HTR-8/SVneo (cell line): ENCODE measurements around the gene KIAA1958.

Experiments used
- DNase-seq: peaks from one replicate; pipeline ENCODE4 v3.0.0; 2011; ENCODE audit warnings: low spot score, mixed read lengths; ENCODE audit not compliant: insufficient read length
- FAIRE-seq: peaks from 2 replicates; lab custom pipeline; 2011; peaks lifted over from hg19 to GRCh38; lab: Jason Lieb, UNC

KIAA1958 gene

GRCh38 chr9:112520656-112521055, 34.0 kb downstream of the KIAA1958 start:
- no peak for DNase-seq
- no peak for FAIRE-seq

DNA sequence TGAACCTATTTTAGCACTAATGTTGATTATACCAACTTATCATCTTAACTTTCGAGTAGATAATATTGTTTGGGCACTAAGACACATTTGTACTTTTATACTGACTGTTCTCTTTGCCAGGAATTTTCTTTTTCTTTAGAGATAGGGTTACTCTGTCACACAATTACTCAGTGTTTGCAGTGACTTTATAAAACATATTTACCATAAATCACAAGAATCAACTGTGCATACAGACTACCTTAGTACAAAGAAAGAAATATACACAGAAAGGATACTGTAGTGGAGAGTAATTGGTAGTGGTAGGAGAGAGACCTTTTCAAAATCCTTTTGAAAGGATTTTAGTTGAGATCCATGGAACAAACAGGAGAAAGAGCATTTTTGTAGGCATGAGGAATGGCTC, 40.3 kb downstream of the KIAA1958 start:
- FAIRE-seq = no peak

DNA sequence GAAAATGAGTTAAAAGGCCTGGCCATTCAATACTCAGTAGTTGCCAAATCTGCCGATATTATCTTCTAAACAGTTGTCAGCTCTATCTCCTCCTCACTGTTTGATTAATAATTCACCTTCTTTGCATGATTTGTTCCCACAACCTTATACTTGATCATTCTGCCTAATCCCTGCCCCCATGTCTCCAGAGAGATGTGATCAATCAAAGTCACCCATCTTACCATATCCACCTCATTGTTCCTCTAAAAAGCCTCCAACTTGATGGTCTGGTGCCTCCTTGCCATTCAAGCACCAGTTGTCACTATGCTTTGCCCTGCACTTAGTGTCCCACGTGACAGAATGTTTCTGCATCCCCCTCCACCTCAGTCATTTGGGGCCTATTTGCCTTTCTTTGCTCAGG, 41.3 kb downstream of the KIAA1958 start:
- FAIRE-seq = no peak
- no peak for DNase-seq

More for the DNA sequence above, 40.3 kb downstream of the KIAA1958 start:
- no peak for DNase-seq

DNA sequence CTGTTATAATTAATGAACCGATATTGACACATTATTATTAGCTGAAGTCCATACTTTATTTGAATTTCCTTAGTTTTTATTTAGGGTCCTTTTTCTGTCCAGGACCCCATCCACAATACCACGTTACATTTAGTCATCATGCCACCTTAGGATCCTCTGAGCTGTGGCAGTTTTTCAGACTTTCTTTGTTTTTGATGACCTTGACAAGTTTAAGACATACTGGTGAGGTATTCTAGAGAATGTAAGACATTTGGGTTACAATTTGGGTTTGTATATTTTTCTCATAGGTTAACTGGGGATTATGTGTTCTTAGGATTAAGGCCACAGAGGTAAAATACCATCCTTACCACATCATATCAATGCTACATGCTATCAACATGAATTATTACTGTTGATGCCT, 42.7 kb downstream of the KIAA1958 start:
- DNase-seq (no peak), FAIRE-seq (no peak)

GRCh38 chr9:112530751-112531205, 44.2 kb downstream of the KIAA1958 start:
- FAIRE-seq = no peak
- DNase-seq = no peak

- DNase-seq (no peak), FAIRE-seq (no peak)
These were observed 45.1 kb downstream of the KIAA1958 start for GRCh38 chr9:112531666-112532282.

DNA sequence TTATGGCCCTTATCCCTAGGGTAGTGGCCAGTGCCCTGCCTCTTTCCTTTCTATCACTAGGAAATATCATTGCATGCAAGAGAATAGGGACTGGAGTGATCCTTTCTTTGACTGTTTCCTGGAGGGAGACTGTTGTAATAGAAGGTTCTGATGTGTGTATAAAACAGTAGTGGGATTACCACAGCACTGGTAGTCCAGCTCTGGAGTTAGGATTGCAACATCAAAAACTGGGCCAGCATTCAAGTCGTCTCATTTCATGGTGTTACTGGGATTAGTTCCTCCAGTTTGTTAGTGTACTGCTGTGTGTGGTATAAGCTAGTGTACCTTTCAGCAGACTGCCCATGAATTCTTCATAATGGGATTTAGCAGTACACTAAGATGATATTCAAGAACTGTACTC, 45.8 kb downstream of the KIAA1958 start:
- FAIRE-seq (no peak), DNase-seq (no peak)

- DNase-seq (no peak), FAIRE-seq (no peak)
These were observed 47.0 kb downstream of the KIAA1958 start for GRCh38 chr9:112533660-112534059.

- FAIRE-seq (no peak), DNase-seq (no peak)
These were observed 48.7 kb downstream of the KIAA1958 start for GRCh38 chr9:112535301-112535700.

DNA sequence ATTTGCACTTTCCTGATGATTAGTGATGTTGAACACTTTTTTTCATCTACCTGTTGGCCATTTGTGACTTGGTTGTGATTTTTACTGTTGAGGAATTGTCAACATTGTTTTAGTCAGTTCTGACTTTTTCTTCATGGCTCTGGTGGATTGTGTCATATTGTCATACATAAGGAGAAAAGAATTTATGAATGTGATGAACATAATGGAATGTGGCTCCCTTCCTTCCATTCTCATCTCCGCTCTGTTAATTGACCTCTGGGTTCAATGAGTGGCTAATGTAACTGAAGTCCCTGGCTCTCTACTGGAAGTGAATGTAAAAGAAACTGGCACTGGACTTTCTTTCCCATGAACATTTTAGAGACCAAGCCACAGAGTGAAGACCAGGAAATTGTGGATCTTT, 49.2 kb downstream of the KIAA1958 start:
- FAIRE-seq = no peak

DNA sequence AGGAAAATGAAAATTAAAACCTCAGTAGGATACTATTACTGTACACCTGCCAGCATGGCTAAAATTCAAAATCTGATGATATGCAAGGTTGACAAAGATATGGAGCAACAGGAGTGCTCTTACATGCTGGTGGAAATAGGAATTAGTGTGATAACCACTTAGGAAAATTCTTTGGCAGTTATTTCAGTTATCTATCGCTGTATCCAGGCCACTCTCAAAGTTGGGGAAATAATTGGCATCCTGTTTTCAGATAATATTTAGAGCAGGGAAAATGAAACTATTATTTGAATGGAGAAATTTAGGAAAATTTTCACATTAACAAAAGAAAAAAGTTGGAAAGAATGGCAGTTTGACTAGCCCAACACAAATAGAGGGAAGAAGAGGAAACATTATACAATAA, 50.9 kb downstream of the KIAA1958 start:
- FAIRE-seq (no peak), DNase-seq (no peak)

More for the DNA sequence above, 49.2 kb downstream of the KIAA1958 start:
- DNase-seq = peak; percentile 37

DNA sequence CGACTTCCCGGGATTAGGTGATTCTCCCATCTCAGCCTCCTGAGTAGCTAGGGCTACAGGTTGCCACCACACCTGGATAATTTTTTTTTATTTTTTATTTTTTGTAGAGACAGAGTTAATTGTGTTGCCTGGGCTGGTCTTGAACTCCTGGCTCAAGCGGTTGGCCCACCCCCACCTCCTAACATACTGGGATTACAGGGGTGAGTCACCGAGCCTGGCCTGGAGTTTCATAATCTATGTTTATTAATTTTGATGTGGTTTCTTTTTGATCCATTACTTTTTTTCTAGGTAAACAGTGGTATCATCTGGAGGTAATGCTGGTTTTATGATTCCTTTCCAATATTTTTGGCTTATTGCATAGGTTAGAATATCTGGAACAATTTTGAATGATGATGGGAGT, 54.2 kb downstream of the KIAA1958 start:
- FAIRE-seq = no peak
- no peak for DNase-seq

- DNase-seq (no peak), FAIRE-seq (no peak)
These were observed 55.1 kb downstream of the KIAA1958 start for GRCh38 chr9:112541685-112542084.

DNA sequence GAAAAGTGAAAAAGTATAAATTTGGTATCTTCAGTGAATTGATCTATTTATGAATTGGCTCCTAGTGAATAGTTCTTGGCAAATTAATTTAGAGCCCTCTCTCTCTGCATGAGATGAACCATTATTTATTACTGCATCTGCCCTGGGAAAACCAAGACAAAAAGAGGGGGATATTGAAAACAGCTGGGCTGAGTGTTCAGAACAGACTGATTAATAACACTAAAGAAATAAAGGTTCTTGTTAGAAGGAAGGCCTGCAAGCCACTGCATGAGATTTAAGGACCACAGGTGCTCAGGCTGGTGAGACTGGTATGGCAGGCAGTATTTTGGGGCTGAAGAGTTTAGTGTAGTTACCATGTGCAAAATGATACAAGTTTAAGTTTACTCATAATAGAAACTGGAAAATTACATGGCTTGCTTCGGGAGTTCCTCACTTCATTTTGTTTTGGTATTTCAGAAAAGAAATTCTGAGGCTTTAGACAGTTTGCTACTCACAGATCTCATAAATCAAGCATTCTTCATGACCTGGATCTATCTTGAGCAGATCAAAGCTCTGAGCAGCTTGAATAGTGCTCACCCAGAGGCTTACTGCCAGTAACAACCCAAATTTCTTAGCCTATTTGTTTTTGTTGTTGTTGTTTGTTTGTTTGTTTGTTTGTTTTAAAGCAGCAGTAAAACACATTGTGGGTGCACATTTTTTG, 56.1 kb downstream of the KIAA1958 start:
- FAIRE-seq = no peak
- DNase-seq = no peak

DNA sequence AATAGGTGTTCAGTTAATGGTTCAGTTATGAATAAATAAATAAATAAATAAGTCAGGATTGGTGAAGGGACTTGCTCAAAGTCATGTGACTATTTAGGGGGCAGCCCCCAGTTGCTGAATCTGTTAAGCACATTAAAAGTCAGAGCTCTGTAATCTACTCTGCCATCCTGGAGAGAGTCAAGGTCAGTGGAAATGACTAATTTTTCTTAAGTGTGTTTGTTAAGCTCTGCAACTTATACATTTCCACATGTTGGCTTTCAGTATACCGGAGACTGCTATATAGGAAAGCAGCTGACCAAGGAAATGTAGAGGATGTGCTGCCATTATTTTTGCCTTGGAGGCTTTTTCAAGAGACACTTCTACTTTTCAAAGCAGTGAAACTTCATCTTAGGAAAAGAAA, 57.9 kb downstream of the KIAA1958 start:
- FAIRE-seq = no peak
- no peak for DNase-seq

DNA sequence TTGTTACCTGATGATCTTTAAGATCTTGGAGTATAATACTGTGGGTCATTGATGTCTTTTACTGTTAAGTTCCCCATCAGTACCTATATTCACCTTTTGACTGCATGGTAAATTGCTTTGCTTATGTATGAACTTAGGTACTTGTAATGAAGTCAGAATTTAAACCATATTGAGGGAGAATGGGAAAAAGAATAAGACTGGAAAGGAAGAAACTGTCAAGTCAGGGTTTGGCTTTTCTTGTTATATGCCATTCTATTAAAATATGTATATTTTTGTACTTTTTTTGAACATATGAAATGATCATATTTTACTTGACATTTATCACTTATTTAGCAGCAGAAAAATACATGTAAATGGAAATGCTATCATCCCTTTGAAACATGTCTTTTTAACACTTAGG, 58.6 kb downstream of the KIAA1958 start:
- FAIRE-seq (no peak), DNase-seq (no peak)

- DNase-seq = no peak
- FAIRE-seq = no peak
These were observed 59.8 kb downstream of the KIAA1958 start for GRCh38 chr9:112546149-112547012.

DNA sequence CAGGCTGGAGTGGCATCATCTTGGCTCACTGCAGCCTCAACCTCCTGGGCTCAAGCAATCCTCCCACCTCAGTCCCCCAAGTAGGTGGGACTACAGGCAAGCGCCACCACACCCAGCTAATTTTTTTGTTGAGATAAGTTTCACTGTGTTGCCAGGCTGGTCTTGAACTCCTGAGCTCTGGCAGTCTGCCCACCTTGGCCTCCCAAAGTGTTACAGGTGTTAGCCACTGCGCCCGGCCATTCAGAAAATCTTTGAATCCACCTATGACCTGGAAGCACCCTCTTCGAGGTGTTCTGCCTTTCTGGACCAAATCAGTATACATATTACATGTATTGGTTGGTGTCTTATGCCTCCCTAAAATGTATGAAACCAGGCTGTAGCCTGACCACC, 61.4 kb downstream of the KIAA1958 start:
- DNase-seq (no peak), FAIRE-seq (no peak)

- FAIRE-seq = no peak
- DNase-seq = no peak
These were observed 62.4 kb downstream of the KIAA1958 start for GRCh38 chr9:112548836-112549595.

- no peak for FAIRE-seq
- DNase-seq = no peak
These were observed 63.9 kb downstream of the KIAA1958 start for GRCh38 chr9:112550531-112550930.
